ENCODE results near the gene CNNM1.

CNNM1 gene

DNA sequence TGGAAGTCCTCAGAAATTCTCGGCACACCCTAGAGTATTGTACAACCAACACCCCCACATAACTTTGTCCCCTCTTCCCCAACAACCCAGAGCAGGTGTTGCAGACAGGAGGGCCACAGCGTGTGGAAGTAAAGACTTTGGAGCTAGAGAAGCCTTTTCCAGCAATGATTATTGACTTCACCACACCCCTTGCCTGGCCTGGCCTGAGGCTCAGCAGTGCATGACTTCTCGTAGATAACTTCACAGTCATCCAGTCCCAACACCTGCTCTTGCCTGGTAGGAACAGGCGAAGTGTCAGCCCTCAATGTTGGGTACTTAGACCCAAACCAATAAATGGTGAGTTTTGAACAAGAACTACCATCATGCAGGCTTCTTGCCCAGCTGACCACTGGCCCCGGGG is 64.5 kb downstream of the CNNM1 start:
- TF ChIP-seq CTCF (IDR thresholded peaks at IDR 0.05; ENCODE audit: borderline replicate concordance, insufficient read depth, low read depth, low read length), result no peak
- H3K4me3 ChIP-seq (ENCODE audit: low read depth, low read length), result no peak overlapping the region

GRCh38 chr10:99394256-99394655 is 65.1 kb downstream of the CNNM1 start:
- no peak for TF ChIP-seq CTCF (IDR thresholded peaks at IDR 0.05; ENCODE audit: borderline replicate concordance, insufficient read depth, low read depth, low read length)
- no peak overlapping the region for H3K4me3 ChIP-seq (ENCODE audit: low read depth, low read length)

DNA sequence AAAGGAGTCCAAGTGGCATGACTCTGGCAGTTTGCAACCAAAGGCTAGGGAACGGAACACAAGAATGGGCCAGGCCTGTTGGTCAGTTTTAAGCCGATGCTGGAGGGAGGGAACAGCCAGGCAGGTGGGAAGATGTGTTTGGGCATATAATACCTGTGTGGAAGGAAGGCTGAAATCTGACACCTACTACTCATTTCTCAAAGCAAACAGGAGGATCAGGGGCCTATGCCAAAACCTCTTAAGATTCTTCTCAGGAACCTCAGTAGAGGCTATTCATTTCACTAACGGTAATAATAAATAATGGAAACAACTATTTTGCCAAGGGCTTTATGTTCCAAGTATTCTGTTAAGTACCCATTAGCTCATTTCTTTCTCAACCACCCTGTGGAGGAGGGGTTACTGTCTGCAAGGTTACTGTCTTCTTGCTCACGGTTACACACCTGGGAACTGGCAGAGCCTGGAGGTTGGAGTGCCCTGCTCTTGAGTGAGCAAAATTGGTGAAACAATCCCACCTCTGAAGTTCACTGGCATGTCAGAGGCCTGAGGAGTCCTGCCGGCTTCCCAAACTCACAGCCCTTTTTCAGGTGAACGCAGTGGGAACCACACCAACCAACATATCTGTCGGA is 65.7 kb downstream of the CNNM1 start:
- no peak overlapping the region for H3K4me3 ChIP-seq (ENCODE audit: low read depth, low read length)
- TF ChIP-seq CTCF (IDR thresholded peaks at IDR 0.05; ENCODE audit: borderline replicate concordance, insufficient read depth, low read depth, low read length), result no peak

DNA sequence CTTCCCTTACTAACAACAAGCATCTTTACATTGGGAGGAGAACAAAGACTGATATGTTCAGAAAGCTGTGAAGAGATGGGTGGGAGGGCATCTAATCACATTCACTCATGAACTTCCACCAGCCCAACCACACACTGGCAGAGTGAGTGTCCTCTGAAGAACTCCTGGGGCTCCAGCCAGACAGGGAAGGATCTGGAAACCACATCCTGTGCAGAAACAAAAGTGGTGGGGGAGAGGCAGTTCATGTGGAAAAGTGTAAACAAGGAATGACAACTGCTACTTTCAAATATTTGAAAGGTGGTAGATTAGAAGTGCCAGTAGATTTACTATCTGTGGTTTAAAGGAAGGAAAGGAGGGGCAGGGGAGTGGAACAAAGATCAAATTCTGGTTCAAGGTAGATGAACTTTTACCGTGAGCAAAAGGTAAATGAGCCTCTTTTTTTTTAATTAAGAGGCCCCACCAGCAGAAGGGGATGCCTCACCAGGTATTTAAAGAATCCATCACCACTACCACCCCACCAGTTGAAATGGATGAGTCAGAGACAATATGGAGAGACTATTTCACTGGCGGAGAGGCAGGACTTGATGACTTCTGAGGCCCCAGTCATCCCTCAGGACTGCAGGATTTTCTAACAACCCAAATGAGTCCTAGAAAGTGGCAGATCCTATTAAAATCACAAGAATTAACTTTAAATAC is 66.7 kb downstream of the CNNM1 start:
- TF ChIP-seq CTCF (IDR thresholded peaks at IDR 0.05; ENCODE audit: borderline replicate concordance, insufficient read depth, low read depth, low read length), result no peak
- H3K4me3 ChIP-seq (ENCODE audit: low read depth, low read length), result no peak overlapping the region

DNA sequence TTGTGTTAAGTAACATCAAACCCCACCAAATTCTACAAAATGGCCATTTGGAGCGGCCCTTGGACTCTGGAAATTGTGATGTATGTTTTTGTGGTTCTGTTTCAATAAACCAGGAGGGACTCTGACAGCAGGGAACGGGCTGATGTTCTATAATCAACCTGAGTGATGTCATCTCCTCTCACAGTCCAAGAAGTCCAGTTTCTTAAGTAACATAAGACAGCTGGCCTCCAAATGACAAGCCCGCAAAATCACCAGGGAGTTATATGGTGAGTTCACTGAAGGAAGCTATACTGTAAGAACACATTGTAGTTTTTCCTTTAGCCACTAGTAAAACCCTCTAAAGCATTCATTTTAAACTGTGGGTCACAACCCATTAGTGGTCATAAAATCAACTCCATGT is 67.3 kb downstream of the CNNM1 start:
- no peak for TF ChIP-seq CTCF (IDR thresholded peaks at IDR 0.05; ENCODE audit: borderline replicate concordance, insufficient read depth, low read depth, low read length)
- H3K4me3 ChIP-seq (ENCODE audit: low read depth, low read length), result no peak overlapping the region

GRCh38 chr10:99399664-99400063 is 70.5 kb downstream of the CNNM1 start:
- no peak for TF ChIP-seq CTCF (IDR thresholded peaks at IDR 0.05; ENCODE audit: borderline replicate concordance, insufficient read depth, low read depth, low read length)
- no peak overlapping the region for H3K4me3 ChIP-seq (ENCODE audit: low read depth, low read length)

GRCh38 chr10:99403674-99404073 is 74.5 kb downstream of the CNNM1 start:
- TF ChIP-seq CTCF (IDR thresholded peaks at IDR 0.05; ENCODE audit: borderline replicate concordance, insufficient read depth, low read depth, low read length), result no peak

More at GRCh38 chr10:99403674-99404073, 74.5 kb downstream of the CNNM1 start:
- no peak overlapping the region for H3K4me3 ChIP-seq (ENCODE audit: low read depth, low read length)

All from GM12875 (cell line).